GM18951 (cell line): ENCODE results near the gene DNM3.

Experiments
- POLR2A ChIP-seq: IDR thresholded peaks from 4 replicates; pipeline ENCODE4 v1.6.1; 2011; ENCODE audit warnings: mild to moderate bottlenecking; ENCODE audit not compliant: insufficient read length, insufficient read depth; ENCODE audit errors: extremely low read depth
- in situ Hi-C: fragments of 300-500 bp; cut with MboI; formaldehyde crosslinking; loops from one replicate; pipeline ENCODE4 v1.12.0; 2022; ENCODE audit warnings: low sequenced_read_pairs, mixed read lengths, inconsistent platforms; ENCODE audit not compliant: unreplicated experiment

DNM3 gene

DNA sequence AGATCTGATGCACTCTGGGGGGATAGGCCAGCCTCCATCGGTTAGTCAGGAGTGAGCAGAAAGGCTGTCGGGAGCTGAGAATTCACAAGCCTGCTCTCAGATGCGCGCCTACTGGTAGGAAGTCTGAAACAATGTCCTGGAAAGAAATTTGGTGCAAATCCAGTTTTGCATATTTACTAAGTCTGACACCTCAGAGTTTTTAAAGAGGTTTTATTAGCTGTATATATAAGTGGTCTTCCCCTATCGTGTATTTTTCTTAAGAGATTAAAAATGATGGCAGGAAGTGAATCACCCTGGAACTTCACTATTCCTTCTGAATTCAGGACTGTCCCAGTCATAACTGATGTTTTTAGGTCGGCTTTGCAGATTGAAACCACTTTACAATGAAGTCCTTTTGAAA lies 479.4 kb downstream of the DNM3 start:
- in situ Hi-C loops = no loop called here
- TF ChIP-seq POLR2A = no peak

DNA sequence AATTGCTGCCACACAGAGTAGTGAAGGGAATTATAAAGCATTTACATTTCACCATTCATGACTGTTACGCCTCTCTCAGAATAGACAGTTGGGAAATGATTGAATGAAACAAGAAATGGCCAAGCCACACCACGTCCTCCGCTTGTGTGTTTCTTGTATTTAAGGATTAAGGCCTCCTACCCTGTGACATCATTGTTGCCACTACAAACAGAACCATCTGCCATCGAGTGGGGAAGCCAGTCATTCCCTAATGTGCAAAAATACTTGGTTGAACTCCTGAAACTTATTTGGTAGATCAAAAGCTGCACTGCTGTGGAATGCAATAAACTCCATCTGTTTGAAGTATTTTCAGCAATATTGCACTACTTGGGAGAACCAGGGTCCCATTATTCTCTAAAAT lies 480.2 kb downstream of the DNM3 start:
- no peak for TF ChIP-seq POLR2A
- in situ Hi-C loops = no loop called here

DNA sequence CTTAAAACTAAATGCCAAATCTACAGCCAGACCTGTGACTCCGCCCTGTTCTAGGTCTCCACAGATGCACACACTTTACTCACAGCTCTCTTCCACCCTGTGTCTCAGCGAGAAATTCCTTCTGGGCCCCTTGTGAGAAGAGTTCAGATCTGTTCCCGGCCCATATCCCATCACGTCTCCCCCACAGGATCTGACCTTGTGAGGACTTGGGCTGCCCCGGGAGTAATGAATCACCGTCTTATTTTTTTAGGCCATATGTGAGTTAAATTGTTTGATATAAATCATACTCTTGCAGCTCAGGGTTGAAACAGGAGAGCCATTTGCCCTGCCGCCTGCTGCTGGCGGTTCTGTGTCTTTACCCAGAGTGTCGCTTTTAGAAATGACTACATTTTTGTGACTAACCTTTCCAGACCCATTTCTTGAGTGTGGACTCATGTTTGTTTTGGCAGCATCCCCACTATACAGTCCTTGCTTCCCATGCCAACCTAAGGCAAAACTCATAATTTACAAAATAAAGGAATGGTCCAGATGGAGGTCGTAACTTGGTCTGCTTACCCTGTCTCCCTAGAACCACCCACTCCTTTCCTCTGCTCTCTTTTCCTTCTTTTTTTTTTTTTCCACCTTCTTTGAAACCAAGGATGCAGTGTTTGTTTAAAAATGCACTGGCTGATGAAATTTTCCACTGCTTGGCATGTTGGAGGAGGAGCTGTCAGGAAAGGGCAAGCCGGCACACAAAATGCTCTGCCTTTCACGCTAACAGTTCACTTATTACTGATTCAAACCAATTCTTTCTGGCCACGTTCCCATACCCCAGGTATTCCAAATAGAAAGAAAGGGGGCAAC lies 481.1 kb downstream of the DNM3 start:
- no peak for TF ChIP-seq POLR2A
- in situ Hi-C loops = no loop called here

DNA sequence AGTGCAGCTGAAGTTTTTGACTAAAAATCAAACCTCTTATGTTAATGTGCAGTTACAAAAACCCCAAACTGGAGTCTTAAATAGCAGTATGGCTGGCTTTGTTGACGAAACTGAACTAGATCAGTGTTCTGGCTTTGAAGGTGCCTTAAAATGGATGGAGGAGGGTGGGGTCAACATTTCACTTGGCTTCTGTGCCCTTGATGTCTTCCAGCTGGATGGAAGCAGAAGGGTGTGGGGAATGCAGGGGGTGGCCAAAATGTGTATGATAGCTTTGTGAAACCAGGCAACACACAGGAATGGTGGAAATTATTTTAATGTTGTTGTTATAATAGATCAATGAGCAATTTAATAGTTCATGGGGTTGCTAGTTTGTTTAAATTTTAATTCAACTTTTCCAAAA lies 482.4 kb downstream of the DNM3 start:
- TF ChIP-seq POLR2A = no peak
- in situ Hi-C loops = no loop called here

DNA sequence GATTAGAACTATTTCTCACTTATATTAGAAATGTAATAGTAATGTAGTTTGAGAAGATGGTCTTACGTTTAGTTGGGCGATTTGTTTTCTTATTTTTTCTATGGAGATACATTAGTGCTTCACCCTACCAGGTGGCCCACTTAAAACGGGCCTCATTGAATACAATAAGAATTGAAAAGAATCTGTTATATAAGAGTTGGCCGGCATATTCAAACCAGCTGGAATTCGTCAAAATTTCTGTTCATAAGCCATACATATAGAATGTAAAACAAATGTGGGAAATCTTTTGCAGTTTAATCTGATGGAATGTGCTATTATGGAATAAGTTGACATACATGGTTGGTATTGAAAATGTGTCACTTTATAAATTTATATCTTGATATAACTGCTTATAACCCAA lies 482.8 kb downstream of the DNM3 start:
- in situ Hi-C loops = no loop called here
- TF ChIP-seq POLR2A = no peak

DNA sequence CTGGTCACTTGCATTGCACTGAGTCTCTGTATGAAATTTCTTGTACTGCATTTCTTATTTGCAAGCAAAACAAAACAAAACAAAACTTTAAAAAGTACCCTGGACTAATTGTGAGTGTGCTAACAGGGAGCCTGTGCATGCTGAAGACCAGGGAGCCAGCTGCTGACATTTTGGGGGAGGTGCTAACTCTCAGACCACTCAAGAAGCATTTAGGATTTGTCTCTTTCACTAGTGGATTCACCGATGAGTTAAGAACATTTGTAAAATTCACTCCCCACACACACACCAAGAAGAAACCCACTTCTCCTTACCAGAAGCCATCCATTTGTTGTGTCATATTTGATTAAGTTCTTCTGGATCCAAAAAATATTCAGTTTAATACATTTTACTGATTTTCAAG lies 483.5 kb downstream of the DNM3 start:
- in situ Hi-C loops = no loop called here
- no peak for TF ChIP-seq POLR2A

DNA sequence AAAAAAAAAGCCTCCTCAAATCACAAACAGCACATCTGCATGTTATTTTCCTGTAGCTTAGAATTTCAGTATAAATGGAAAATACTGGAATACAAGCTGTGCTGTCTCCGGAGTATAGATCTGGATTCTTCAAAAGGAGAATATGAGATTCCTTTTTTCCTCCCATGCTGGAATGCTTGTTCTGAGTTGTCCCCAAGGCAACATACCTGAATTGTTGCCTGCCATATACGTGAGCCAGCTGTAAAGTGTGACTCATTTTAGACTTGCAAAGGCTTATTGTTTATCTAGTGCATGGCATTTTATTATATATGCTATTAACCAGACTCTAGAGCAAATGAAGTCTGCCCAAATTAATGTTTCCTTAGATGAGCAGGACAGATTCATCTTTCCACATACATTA lies 484.2 kb downstream of the DNM3 start:
- TF ChIP-seq POLR2A = no peak
- in situ Hi-C loops = no loop called here

DNA sequence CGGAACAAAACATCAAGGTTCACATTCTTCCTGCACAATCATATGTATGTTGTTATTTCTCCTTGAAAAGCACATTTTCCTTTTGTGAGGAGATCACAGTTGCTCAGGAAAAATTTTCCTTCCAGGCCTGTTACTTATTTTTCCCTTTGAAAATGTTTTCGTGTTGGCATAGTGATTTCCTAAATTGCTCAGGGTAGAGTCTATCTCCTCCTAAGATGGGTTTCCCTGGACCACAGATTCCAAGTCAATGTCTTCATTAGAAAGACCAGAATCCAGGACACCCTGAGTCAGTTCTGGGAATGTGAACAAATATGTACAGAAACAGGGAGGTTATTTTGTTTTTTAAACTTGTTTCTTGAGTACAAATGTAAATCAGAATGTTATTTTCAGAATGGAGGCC lies 484.8 kb downstream of the DNM3 start:
- in situ Hi-C loops = no loop called here
- no peak for TF ChIP-seq POLR2A

DNA sequence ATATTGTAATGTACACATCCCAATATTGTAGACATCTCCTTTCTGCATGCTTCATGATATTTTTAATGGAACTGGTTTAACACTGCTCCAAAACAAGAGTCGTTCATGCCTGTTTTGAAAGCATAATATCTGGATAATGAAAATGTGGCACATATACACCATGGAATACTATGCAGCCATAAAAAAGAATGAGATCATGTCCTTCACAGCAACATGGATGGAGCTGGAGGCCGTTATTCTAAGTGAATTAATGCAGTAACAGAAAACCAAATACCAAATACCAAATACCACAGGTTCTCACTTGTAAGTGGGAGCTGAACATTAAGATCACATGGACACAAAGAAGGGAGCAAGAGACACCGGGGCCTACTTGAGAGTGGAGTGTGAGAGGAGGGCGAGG lies 487.0 kb downstream of the DNM3 start:
- no peak for TF ChIP-seq POLR2A
- in situ Hi-C loops = no loop called here

DNA sequence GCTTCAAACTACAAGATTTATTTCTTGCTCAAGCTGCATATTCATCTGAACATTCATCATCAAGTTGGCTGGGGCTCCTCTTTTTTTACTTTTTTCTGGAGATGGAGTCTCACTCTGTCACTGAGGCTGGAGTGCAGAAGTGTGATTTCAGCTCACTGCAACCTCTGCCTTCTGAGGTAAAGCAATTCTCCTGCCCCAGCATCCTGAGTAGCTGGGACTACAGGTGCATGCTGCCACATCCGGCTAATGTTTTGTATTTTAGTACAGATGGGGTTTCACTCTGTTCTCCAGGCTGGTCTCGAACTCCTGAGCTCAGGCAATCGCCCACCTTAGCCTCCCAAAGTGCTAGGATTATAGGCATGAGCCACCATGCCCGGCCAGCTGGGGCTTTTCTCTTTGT lies 490.9 kb downstream of the DNM3 start:
- in situ Hi-C loops = no loop called here
- no peak for TF ChIP-seq POLR2A

DNA sequence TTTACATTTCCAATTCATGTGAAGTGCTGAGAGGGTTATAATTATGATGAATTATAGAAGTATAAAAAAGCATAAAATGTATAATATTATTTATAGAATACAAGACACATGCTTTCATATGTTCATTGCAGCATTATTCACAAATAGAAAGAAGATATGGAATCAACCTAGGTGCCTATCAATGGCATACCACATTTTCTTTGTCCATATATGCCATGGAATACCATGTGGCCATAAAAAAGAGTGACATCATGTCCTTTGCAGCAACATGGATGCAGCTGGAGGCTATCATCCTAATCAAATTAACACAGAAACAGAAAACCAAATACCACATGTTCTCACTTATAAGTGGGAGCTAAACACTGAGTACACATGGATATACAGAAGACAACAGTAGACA lies 494.1 kb downstream of the DNM3 start:
- in situ Hi-C loops = no loop called here

DNA sequence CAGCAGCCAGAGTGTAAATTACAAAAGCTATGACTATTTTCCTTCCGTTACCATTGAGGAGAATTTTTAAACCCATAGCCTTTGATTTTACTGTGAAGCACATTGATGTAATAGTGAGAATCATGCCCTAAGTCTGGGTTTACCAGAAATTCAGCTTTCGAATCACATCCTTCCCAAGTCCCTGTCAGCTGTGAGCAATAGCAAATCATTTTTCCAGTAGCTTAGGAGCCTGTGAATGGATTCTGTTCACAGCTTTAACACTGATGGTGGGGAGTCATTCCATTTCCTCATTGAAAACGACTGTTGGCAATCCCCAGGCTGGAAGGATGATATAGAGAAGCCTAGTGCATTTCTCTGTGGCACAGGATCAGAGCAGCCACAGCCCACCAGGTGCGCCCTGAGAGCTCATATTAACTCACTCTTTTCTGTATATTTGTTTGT lies 497.0 kb downstream of the DNM3 start:
- in situ Hi-C loops = no loop called here
- TF ChIP-seq POLR2A = no peak

More for the DNA sequence above, 494.1 kb downstream of the DNM3 start:
- no peak for TF ChIP-seq POLR2A

DNA sequence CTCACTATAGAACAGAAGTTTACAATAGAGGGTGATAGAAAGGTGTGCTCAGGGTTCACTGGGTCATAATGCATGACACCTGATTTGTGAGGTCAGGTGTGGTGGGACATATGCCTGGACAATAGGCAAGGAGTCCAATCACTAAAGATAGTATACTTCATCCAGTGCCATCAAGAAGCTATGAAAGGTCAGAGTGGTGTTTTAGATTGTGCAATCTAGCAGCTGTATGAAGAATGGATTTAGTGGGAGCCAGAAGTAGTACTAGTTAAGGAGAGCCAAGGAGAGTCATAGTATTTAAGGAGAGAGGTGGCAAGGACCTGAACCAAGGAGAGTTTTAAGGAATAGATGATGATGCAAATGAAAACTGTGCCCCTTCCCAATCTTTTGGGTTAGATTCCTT lies 498.5 kb downstream of the DNM3 start:
- in situ Hi-C loops = no loop called here
- TF ChIP-seq POLR2A = no peak

DNA sequence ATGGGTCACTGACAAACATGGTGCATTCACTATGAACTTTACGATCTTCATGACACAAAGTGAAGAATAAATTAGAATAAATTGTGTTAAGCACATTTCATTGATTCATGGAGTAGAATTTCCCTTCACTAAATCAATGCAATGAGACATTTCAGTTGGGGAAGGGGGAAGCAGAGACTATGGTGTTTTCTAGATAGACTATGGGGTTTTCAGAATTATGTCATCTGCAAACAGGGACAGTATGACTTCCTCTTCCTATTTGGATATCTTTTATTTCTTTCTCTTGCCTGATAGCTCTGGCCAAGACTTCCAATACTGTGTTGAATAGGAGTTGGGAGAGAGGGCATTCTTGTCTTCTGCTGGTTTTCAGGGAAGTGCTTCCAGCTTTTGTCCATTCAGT lies 499.2 kb downstream of the DNM3 start:
- no peak for TF ChIP-seq POLR2A
- in situ Hi-C loops = no loop called here
